ENCODE measurements around the gene SKI.

SKI gene

DNA sequence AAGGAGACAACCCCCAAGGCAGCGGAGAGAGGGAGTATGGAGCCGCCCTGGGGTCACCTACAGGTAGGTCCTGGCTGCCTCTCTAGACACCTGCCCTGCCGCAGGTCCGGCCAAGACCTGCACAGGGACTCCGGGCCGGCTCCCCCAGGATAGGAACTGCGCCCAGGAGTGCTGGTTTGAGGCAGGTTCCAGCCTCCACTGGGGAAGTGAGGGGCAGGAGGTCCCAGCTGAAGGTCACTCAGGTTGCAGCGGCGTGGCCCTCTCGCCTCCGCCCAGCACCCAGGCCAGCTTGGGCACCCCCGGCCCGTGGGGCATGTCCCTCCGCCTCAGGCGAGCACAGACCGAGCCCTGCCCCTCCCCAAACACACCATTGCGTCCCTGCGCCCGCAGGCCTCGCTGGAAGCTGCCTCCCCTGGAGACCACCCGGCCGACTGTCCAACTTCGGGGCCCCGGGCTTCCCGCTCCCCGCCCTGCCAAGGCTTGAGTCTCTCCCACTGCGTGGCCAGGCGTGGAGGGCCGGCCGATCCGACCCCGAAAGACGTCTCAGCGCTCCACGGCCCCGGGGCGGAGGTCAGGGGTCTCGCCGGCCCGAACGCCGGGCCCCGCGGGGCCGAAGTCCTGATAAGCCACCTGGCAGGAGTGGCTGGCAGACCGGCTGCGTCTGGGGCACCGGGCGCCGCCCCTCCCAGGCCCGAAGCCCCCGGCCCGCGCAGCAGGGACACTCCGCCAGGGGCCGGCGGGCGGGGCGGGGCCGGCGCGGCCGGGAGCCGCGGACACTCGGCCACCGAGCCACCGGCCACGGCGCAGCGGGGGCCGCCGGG, 1.4 kb upstream of the SKI start:
- intact Hi-C loops (cut with DNase I; ENCODE audit: low total_unique reads): no loop called here
- peak; percentile 24 to 75 for DNase-seq
- peak overlapping the region; percentile 83 to 87 for H3K4me3 ChIP-seq

GRCh38 chr1:2227346-2228156, 568 bp upstream of the SKI start:
- H3K27ac ChIP-seq: peak overlapping the region; percentile 98 to 99
- intact Hi-C loops (cut with DNase I; ENCODE audit: low total_unique reads): no loop called here
- TF ChIP-seq, protein P1, sequence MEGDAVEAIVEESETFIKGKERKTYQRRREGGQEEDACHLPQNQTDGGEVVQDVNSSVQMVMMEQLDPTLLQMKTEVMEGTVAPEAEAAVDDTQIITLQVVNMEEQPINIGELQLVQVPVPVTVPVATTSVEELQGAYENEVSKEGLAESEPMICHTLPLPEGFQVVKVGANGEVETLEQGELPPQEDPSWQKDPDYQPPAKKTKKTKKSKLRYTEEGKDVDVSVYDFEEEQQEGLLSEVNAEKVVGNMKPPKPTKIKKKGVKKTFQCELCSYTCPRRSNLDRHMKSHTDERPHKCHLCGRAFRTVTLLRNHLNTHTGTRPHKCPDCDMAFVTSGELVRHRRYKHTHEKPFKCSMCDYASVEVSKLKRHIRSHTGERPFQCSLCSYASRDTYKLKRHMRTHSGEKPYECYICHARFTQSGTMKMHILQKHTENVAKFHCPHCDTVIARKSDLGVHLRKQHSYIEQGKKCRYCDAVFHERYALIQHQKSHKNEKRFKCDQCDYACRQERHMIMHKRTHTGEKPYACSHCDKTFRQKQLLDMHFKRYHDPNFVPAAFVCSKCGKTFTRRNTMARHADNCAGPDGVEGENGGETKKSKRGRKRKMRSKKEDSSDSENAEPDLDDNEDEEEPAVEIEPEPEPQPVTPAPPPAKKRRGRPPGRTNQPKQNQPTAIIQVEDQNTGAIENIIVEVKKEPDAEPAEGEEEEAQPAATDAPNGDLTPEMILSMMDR (IDR thresholded peaks at IDR 0.05): no peak
- peak overlapping the region; percentile 83 to 87 for H3K4me3 ChIP-seq
- H3K27me3 ChIP-seq: no peaks in the 10 kb centered on the region
- no peaks in the 10 kb centered on the region for H3K36me3 ChIP-seq
- DNase-seq: peak; percentile 94 to 98
- peaks cover 0 to 28% (median 12%) of the 10 kb centered on the region in 4 donors for H3K4me1 ChIP-seq
- H3K9me3 ChIP-seq: no peaks in the 10 kb centered on the region

More for the DNA sequence above, 1.4 kb upstream of the SKI start:
- Histone ChIP-seq H3K4me1 (peaks cover 0 to 22% (median 8%) of the 10 kb centered on the region in 4 donors), H3K9me3 (no peaks in the 10 kb centered on the region), H3K36me3 (no peaks in the 10 kb centered on the region), H3K27ac (peak overlapping the region; percentile 98 to 99), H3K27me3 (no peaks in the 10 kb centered on the region)
- TF ChIP-seq, protein P1 (IDR thresholded peaks at IDR 0.05): no peak

- TF ChIP-seq, protein P1 (IDR thresholded peaks at IDR 0.05): no peak
- H3K4me1 ChIP-seq: peaks cover 0 to 39% (median 23%) of the 10 kb centered on the region in 4 donors
- intact Hi-C loops (cut with DNase I; ENCODE audit: low total_unique reads): no loop called here
- peak overlapping the region; percentile 90 to 94 for H3K27ac ChIP-seq
- no peaks in the 10 kb centered on the region for H3K36me3 ChIP-seq
- DNase-seq: no peak
- H3K4me3 ChIP-seq: peak overlapping the region; percentile 84 to 88
- H3K27me3 ChIP-seq: no peaks in the 10 kb centered on the region
- H3K9me3 ChIP-seq: no peaks in the 10 kb centered on the region
Measured at GRCh38 chr1:2228694-2229036, 546 bp downstream of the SKI start.

DNA sequence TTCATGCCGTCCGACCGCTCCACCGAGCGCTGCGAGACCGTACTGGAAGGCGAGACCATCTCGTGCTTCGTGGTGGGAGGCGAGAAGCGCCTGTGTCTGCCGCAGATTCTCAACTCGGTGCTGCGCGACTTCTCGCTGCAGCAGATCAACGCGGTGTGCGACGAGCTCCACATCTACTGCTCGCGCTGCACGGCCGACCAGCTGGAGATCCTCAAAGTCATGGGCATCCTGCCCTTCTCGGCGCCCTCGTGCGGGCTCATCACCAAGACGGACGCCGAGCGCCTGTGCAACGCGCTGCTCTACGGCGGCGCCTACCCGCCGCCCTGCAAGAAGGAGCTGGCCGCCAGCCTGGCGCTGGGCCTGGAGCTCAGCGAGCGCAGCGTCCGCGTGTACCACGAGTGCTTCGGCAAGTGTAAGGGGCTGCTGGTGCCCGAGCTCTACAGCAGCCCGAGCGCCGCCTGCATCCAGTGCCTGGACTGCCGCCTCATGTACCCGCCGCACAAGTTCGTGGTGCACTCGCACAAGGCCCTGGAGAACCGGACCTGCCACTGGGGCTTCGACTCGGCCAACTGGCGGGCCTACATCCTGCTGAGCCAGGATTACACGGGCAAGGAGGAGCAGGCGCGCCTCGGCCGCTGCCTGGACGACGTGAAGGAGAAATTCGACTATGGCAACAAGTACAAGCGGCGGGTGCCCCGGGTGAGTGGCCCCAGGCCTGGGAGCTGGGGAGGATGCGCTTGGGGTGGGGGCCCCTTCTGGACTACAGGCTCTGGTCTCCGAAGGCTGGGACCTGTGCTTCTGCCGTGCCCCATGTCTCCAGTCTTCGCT, 1.1 kb downstream of the SKI start:
- intact Hi-C loops (cut with DNase I; ENCODE audit: low total_unique reads): no loop called here
- Histone ChIP-seq H3K36me3 (no peaks in the 10 kb centered on the region), H3K27me3 (no peaks in the 10 kb centered on the region), H3K4me1 (peaks cover 0 to 45% (median 29%) of the 10 kb centered on the region in 4 donors), H3K27ac (peak overlapping the region; percentile 90 to 94), H3K9me3 (no peaks in the 10 kb centered on the region), H3K4me3 (peak overlapping the region; percentile 84 to 88)
- TF ChIP-seq, protein P1 (IDR thresholded peaks at IDR 0.05): peak in 1 of 2 experiments; percentile 7
- DNase-seq: peak; percentile 66 to 82

Measured in tibial artery (tissue), 4 donors.